NT2/D1 (cell line): ENCODE measurements around the gene CCL4.
"Not testable (repeated sequence)": the region's sequence is repeated elsewhere in the genome, so short reads cannot be mapped to it uniquely, and the experiment has no call there.

Source experiments
- DNase-seq: peaks from one replicate; pipeline ENCODE4 v3.0.0-alpha.2; 2011; ENCODE audit warnings: low read depth, low spot score
- H3K27me3 ChIP-seq: 2 replicates; pipeline ENCODE4 v1.6.0; 2011; ENCODE audit warnings: mild to moderate bottlenecking; ENCODE audit not compliant: insufficient read length, insufficient read depth
- H3K36me3 ChIP-seq: 2 replicates; pipeline ENCODE4 v1.6.1; 2011; ENCODE audit warnings: mild to moderate bottlenecking, low read length, mixed read lengths; ENCODE audit not compliant: insufficient read depth, insufficient read length
- H3K4me1 ChIP-seq: 2 replicates; pipeline ENCODE4 v1.5.1; 2011; ENCODE audit not compliant: insufficient read depth, insufficient read length
- H3K4me3 ChIP-seq: 2 replicates; pipeline ENCODE4 v1.5.1; 2011; ENCODE audit warnings: low read depth; ENCODE audit not compliant: insufficient read length
- H3K9ac ChIP-seq: 2 replicates; pipeline ENCODE4 v1.6.0; 2011; ENCODE audit warnings: low read depth; ENCODE audit not compliant: insufficient read length
- H3K9me3 ChIP-seq: 2 replicates; pipeline ENCODE4 v1.5.1; 2011; ENCODE audit warnings: mild to moderate bottlenecking, low read length; ENCODE audit not compliant: insufficient read depth
- SUZ12 ChIP-seq: IDR thresholded peaks from 2 replicates; pipeline ENCODE4 v1.6.1; 2011; ENCODE audit not compliant: insufficient read length, insufficient read depth; ENCODE audit errors: extremely low read depth
- YY1 ChIP-seq: IDR thresholded peaks from 2 replicates; pipeline ENCODE4 v1.6.1; 2011; ENCODE audit not compliant: insufficient read length, insufficient read depth
- ZNF274 ChIP-seq: IDR thresholded peaks from 2 replicates; pipeline ENCODE4 v1.6.1; 2011; ENCODE audit warnings: mild to moderate bottlenecking, low read depth, low read length

CCL4 gene

DNA sequence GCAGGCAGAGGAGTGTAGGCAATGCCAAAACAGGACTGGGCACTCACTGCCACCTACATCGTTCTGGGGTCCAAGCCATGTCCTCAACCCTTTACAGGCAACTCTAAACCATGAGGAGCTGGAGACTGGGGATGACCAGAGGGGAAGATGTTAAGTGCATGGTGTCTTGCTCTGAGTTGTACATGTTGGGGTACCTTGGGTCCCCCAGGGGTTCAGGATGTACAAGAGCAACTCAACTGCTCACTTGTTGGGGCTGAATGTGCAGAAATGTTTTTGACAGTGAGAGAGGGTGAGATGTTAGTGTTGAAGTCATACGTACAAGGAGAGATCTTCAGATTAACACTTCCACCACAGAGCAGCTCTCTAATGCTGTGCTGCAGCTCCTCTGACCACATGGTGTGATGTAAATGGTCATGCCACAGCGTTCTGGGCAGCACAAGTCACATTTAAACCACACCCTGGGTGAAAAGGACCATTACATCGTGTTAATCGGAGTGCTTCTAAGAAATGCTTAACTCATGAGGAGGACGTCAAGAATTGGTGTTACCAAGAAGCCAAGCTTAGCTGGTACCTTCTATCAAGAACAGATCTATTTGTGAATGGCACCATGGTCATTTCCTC lies 37.2 kb upstream of the CCL4 start:
- TF ChIP-seq SUZ12 (no peak), ZNF274 (no peak), YY1 (no peak)
- Histone ChIP-seq H3K4me1 (no peaks in the 10 kb centered on the region), H3K27me3 (peaks cover 2% of the 10 kb centered on the region), H3K9me3 (no peaks in the 10 kb centered on the region), H3K4me3 (no peak overlapping the region), H3K9ac (no peak overlapping the region), H3K36me3 (no peaks in the 10 kb centered on the region)
- DNase-seq = no peak

DNA sequence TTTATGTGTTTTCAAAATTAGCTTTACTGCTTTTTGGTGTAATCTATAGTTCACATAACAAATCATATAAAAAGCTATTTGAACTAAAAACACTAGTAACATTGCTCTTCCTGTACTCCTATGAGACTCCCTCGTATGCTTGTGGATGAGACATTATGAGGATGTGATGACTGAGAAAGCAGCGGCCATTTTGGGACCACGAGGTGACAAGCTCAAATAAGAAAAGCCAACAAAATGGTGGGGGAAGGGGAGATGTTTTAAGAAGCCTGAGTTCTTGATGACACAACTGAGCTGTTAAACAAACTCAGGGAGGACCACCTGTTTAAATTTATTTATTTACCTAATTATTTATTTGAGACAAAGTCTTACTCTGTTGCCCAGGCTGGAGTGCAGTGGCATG lies 35.1 kb upstream of the CCL4 start:
- no peaks in the 10 kb centered on the region for H3K9me3 ChIP-seq
- no peak for DNase-seq
- no peaks in the 10 kb centered on the region for H3K4me1 ChIP-seq
- H3K27me3 ChIP-seq = peaks cover 2% of the 10 kb centered on the region
- no peak for TF ChIP-seq ZNF274
- TF ChIP-seq YY1 = peak; percentile 32
- H3K4me3 ChIP-seq = no peak overlapping the region
- no peaks in the 10 kb centered on the region for H3K36me3 ChIP-seq
- no peak overlapping the region for H3K9ac ChIP-seq

GRCh38 chr17:36069136-36069535 lies 34.5 kb upstream of the CCL4 start:
- H3K27me3 ChIP-seq = peaks cover 2% of the 10 kb centered on the region
- no peaks in the 10 kb centered on the region for H3K4me1 ChIP-seq
- DNase-seq = no peak
- H3K36me3 ChIP-seq = no peaks in the 10 kb centered on the region
- H3K9ac ChIP-seq = no peak overlapping the region
- H3K4me3 ChIP-seq = no peak overlapping the region
- no peak for TF ChIP-seq YY1
- TF ChIP-seq ZNF274 = no peak
- TF ChIP-seq SUZ12 = no peak
- H3K9me3 ChIP-seq = no peaks in the 10 kb centered on the region

DNA sequence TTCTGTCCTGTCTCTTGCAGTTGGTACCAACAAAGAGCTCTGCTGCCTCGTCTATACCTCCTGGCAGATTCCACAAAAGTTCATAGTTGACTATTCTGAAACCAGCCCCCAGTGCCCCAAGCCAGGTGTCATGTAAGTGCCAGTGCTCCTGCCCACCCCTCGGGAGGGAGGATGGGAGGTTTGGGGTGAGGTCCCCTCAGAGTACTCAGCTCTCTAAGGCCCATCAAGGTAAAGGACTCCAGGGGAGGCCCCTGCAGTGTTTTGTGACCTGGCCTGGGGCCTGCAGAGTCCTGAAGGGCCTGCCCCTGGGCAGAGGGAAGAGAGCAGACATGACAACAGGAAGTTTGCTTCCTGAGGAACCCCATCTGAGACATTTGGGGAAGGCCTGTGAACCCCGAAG lies 33.2 kb upstream of the CCL4 start:
- H3K4me1 ChIP-seq = no peaks in the 10 kb centered on the region
- no peaks in the 10 kb centered on the region for H3K36me3 ChIP-seq
- no peak for TF ChIP-seq SUZ12
- no peak overlapping the region for H3K9ac ChIP-seq
- no peak overlapping the region for H3K4me3 ChIP-seq
- H3K27me3 ChIP-seq = peaks cover 2% of the 10 kb centered on the region
- no peaks in the 10 kb centered on the region for H3K9me3 ChIP-seq
- DNase-seq = no peak

DNA sequence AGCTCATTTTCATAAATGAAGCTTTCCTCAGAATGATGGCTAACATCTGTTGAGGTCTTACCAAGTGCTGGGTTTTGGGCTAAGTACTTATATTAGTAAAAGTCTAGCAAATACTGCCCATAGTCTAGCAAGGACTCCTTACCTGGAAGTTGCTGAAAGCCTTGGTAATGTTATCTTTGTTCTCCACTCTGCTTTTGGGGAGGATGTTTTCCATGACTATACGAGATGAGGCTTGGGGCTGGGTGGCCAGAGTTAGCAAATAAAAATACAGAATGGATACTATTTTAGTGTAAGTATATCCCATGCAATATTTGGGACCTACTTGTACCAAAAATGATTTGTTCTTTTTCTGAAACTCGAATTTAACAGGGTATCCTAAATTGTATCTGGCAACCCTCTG lies 31.9 kb upstream of the CCL4 start:
- no peaks in the 10 kb centered on the region for H3K36me3 ChIP-seq

GRCh38 chr17:36072431-36073121 lies 31.1 kb upstream of the CCL4 start:
- no peaks in the 10 kb centered on the region for H3K9me3 ChIP-seq
- peak; percentile 48 for DNase-seq
- TF ChIP-seq YY1 (no peak), SUZ12 (no peak), ZNF274 (no peak)
- no peaks in the 10 kb centered on the region for H3K27me3 ChIP-seq
- no peak overlapping the region for H3K9ac ChIP-seq
- H3K4me1 ChIP-seq = no peaks in the 10 kb centered on the region
- H3K36me3 ChIP-seq = no peaks in the 10 kb centered on the region
- no peak overlapping the region for H3K4me3 ChIP-seq

More for the DNA sequence above, 31.9 kb upstream of the CCL4 start:
- Histone ChIP-seq H3K4me1 (no peaks in the 10 kb centered on the region), H3K4me3 (no peak overlapping the region), H3K27me3 (no peaks in the 10 kb centered on the region), H3K9ac (no peak overlapping the region), H3K9me3 (no peaks in the 10 kb centered on the region)
- DNase-seq = no peak
- TF ChIP-seq ZNF274 = no peak
- no peak for TF ChIP-seq YY1
- no peak for TF ChIP-seq SUZ12

DNA sequence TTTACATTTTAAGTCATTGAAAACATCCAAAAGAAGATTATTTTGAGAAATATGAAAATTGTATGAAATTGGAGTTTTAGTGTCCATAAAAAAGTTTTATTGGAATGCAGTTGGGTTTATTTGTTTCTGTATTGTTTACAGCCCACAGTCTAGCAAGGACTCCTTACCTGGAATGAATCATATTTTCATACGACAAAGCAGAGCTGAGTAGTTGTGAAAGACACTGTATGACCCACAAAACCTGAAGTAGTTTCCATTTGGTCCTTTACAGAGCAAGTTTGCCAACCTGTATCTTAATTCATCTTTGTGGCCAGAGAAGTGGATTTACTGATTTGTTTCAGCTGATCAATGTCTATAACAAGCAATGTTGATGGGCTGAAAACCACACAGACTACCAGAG lies 29.3 kb upstream of the CCL4 start:
- H3K9me3 ChIP-seq = no peaks in the 10 kb centered on the region
- no peak overlapping the region for H3K9ac ChIP-seq
- no peaks in the 10 kb centered on the region for H3K27me3 ChIP-seq
- TF ChIP-seq ZNF274 = no peak
- TF ChIP-seq YY1 = no peak
- TF ChIP-seq SUZ12 = no peak
- DNase-seq = no peak
- H3K4me1 ChIP-seq = no peaks in the 10 kb centered on the region
- no peaks in the 10 kb centered on the region for H3K36me3 ChIP-seq
- no peak overlapping the region for H3K4me3 ChIP-seq

GRCh38 chr17:36081681-36082471 lies 21.8 kb upstream of the CCL4 start:
- H3K27me3 ChIP-seq, DNase-seq, H3K36me3 ChIP-seq, H3K4me1 ChIP-seq, H3K9ac ChIP-seq, H3K9me3 ChIP-seq, H3K4me3 ChIP-seq: not testable (repeated sequence)

DNA sequence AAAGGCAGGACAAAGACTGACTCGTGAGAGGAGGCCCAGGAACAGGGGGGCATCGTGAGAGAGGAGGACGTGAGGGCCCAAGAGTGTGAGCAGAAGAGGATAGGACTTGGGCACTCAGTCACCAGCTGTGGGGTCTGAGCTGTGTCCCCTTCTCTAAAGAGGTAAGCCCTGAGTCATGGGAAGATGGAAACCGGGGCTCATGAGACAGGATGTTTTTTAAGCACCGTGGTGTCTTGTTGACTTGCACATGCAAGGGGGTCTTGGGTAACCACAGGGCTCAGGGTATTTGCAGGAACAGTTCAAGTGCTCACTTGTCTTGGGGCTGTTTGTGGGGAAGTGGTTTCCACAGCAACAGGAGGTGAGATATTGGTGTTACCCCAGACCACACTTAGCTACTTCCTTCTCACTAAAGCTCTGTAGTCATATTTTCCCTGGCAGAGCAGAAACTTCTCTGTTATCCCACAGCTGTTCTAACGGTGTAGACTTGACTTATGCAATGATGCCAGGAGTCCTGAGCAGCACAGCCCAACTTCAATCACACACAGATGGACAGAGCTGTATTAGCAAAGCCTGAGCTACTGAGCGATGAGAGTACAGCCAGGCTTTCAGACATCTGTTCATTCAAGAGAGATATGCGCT lies 21.0 kb upstream of the CCL4 start:
- not testable (repeated sequence) for H3K9ac ChIP-seq, H3K27me3 ChIP-seq, H3K36me3 ChIP-seq, H3K9me3 ChIP-seq, H3K4me3 ChIP-seq, DNase-seq, H3K4me1 ChIP-seq

DNA sequence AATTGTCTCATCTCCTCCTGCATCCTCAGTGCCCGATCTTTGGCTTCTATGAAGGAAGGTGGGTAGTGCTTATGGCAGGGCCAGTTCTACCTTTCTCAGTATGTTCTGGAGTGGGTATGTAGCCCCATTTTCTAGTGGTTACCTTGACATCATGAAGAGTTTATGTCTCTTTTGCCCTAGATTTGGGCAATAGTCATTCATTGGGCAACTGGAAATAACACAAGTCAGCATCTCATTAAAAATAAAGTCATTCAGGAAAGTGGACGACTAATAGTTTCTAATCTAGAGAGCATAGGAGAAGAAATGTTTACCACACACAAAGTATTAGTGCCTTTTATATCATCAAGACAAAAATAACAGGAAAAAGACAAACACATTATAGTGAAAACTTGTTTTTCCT lies 19.9 kb upstream of the CCL4 start:
- H3K4me1 ChIP-seq, H3K9ac ChIP-seq, H3K27me3 ChIP-seq, H3K4me3 ChIP-seq, DNase-seq, H3K9me3 ChIP-seq, H3K36me3 ChIP-seq: not testable (repeated sequence)
